ENCODE data around the gene CCDC146.

DNA sequence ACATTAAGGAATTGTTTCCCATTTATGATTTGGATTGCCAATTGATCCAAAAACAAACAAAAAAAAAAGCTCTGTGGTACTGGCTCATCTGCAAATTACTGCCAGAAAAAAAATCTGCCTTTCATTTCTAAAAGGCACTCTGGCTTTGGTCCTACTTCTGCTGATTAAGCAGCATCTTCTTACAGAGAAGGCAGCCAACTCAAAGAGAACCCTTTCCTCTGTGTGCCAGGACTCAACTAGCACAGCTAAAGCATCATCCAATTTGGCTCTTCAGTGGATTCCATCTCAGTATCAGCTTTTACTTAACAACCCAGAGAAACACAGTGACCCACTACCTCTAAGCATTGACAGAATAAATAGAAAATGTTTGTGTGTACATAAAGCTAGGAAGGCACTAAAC lies 213.2 kb downstream of the CCDC146 start:
- TF ChIP-seq CTCF (IDR thresholded peaks at IDR 0.05) (no peak), POLR2A (IDR thresholded peaks at IDR 0.05) (no peak), EP300 (IDR thresholded peaks at IDR 0.05) (no peak)
